Gastroesophageal sphincter (tissue), 2 donors: ENCODE data around the gene SORBS1.

ENCODE experiments used
- EP300 ChIP-seq: sonication (generic); formaldehyde crosslinking; IDR thresholded peaks from one replicate; pipeline ENCODE4 v1.6.1; 2017; ENCODE audit warnings: antibody characterized with exemption, mild to moderate bottlenecking
- POLR2A ChIP-seq, 2 donors: fragments of 450-650 bp; IDR thresholded peaks; one replicate each; pipeline ENCODE4 v1.6.1; 2017; ENCODE audit warnings: antibody characterized with exemption in 2 of 2, mild to moderate bottlenecking in 2 of 2, moderate library complexity in 1 of 2

DNA sequence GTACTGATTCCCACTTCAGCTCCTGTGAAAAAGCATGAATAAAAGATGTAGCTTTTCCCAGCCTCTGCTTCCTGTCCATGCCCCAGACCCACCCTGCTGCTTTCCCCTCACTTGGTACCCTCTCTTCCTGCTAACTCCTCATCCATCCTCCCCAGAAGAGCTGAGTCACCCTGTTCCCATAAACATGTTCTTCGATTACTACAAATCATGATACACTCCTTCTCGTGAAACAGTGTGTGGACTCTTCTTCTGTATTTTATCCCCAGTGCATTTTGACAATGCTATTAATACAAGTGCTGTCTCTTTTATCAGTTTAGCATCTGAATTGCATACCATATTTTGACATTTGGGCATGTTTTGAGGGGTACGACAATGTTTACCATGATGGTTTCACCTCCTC is 45.8 kb upstream of the SORBS1 start:
- TF ChIP-seq EP300 (no peak), POLR2A (IDR thresholded peaks at IDR 0.05) (no peak)
